HG02852 (cell line): ENCODE measurements around the gene USP20.
"Not testable (repeated sequence)": the region's sequence is repeated elsewhere in the genome, so short reads cannot be mapped to it uniquely, and the experiment has no call there.

Experiments used
- ATAC-seq: cut with Tn5 transposase; IDR thresholded peaks from one replicate; pipeline ENCODE4 v1.9.1; 2021; ENCODE audit warnings: mild to moderate bottlenecking, moderate library complexity; ENCODE audit not compliant: unreplicated experiment

USP20 gene

GRCh38 chr9:129835128-129835859, at the start of gene USP20, which contains the start of gene C9orf78:
TSS of gene USP20 (plus strand) at chr9:129835458. CDS start at chr9:129852556, 17,098 bp downstream.
TSS of gene C9orf78 (minus strand) at chr9:129835275. CDS start at chr9:129835221, 54 bp downstream.
- ATAC-seq = peak; percentile 91

- ATAC-seq = no peak
Observed at GRCh38 chr9:129785866-129786265, 49.4 kb upstream of the USP20 start.

- ATAC-seq = no peak
Observed at GRCh38 chr9:129786481-129786880, 48.8 kb upstream of the USP20 start.

GRCh38 chr9:129794549-129794948, 40.7 kb upstream of the USP20 start:
- no peak for ATAC-seq

- ATAC-seq = not testable (repeated sequence)
Observed at GRCh38 chr9:129796029-129796428, 39.2 kb upstream of the USP20 start.

GRCh38 chr9:129798973-129799372, 36.3 kb upstream of the USP20 start:
- ATAC-seq = no peak

GRCh38 chr9:129801504-129801903, 33.8 kb upstream of the USP20 start:
- ATAC-seq = no peak

GRCh38 chr9:129802833-129803675, 32.2 kb upstream of the USP20 start, which contains the start of gene TOR1B:
TSS of gene TOR1B (plus strand) at chr9:129803184. CDS start at chr9:129803213, 29 bp downstream.
- ATAC-seq = peak; percentile 86

GRCh38 chr9:129803676-129804060, 31.6 kb upstream of the USP20 start:
- no peak for ATAC-seq

- no peak for ATAC-seq
Observed at GRCh38 chr9:129806061-129806460, 29.2 kb upstream of the USP20 start.

- ATAC-seq = no peak
Observed at GRCh38 chr9:129809346-129809745, 25.9 kb upstream of the USP20 start.

GRCh38 chr9:129810116-129810515, 25.1 kb upstream of the USP20 start:
- ATAC-seq = no peak

GRCh38 chr9:129810788-129811187, 24.5 kb upstream of the USP20 start:
- no peak for ATAC-seq

- ATAC-seq = no peak
Observed at GRCh38 chr9:129811967-129812363, 23.3 kb upstream of the USP20 start.

- no peak for ATAC-seq
Observed at GRCh38 chr9:129812385-129812784, 22.9 kb upstream of the USP20 start.

- ATAC-seq = no peak
Observed at GRCh38 chr9:129813661-129814060, 21.6 kb upstream of the USP20 start.

- ATAC-seq = no peak
Observed at GRCh38 chr9:129814432-129815223, 20.6 kb upstream of the USP20 start.

- ATAC-seq = no peak
Observed at GRCh38 chr9:129815278-129815677, 20.0 kb upstream of the USP20 start.

GRCh38 chr9:129816501-129817435, 18.5 kb upstream of the USP20 start:
- ATAC-seq = no peak
